Measurements from ENCODE around the gene UVRAG. TPM values are rescaled to one million over a fixed set of nuclear protein-coding genes. Genes with fewer than 3 reads are reported as not detected.

UVRAG gene
- total RNA-seq, 1 donor from 2014 or later = 20.2 TPM

DNA sequence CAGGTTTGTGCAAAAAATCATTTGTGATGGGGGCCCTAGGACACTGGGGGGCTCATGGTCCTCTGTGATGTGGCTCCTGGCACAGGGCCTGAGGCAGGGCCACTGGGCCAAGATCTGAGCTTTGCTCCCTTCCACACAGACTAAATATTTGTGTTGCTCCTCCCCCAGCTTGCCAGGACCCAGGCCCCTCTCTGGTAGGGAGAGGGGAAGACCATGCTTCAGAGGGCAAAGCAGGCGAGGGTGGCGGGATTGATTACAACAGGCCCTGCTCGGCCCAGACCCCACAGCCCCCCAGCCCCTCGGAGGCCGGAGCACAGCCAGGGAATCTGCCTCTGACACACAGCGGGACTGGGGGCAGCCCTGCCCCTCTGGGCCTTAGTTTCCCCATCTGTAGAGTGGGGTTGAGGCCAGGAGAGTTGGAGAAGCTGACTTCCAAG is 362.3 kb downstream of the UVRAG start:
- Mint-ChIP-seq H3K27ac (ENCODE audit: unreplicated experiment) (no peak overlapping the region), H3K4me1 (ENCODE audit: unreplicated experiment) (peaks cover 3% of the 10 kb centered on the region), H3K36me3 (ENCODE audit: unreplicated experiment) (no peaks in the 10 kb centered on the region), H3K4me3 (ENCODE audit: unreplicated experiment) (no peak overlapping the region), H3K27me3 (ENCODE audit: unreplicated experiment) (no peaks in the 10 kb centered on the region), H3K9me3 (ENCODE audit: unreplicated experiment) (no peaks in the 10 kb centered on the region)
- no peak for DNase-seq (ENCODE audit: extremely low spot score, unreplicated experiment)
- TF ChIP-seq, protein P1, sequence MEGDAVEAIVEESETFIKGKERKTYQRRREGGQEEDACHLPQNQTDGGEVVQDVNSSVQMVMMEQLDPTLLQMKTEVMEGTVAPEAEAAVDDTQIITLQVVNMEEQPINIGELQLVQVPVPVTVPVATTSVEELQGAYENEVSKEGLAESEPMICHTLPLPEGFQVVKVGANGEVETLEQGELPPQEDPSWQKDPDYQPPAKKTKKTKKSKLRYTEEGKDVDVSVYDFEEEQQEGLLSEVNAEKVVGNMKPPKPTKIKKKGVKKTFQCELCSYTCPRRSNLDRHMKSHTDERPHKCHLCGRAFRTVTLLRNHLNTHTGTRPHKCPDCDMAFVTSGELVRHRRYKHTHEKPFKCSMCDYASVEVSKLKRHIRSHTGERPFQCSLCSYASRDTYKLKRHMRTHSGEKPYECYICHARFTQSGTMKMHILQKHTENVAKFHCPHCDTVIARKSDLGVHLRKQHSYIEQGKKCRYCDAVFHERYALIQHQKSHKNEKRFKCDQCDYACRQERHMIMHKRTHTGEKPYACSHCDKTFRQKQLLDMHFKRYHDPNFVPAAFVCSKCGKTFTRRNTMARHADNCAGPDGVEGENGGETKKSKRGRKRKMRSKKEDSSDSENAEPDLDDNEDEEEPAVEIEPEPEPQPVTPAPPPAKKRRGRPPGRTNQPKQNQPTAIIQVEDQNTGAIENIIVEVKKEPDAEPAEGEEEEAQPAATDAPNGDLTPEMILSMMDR (IDR thresholded peaks at IDR 0.05) = no peak

GRCh38 chr11:76179147-76179546 is 364.1 kb downstream of the UVRAG start:
- TF ChIP-seq, protein P1 (IDR thresholded peaks at IDR 0.05) = no peak

GRCh38 chr11:76181371-76181770 is 366.4 kb downstream of the UVRAG start:
- H3K4me1 Mint-ChIP-seq (ENCODE audit: unreplicated experiment) = peaks cover 25% of the 10 kb centered on the region

More at GRCh38 chr11:76179147-76179546, 364.1 kb downstream of the UVRAG start:
- no peak for DNase-seq (ENCODE audit: extremely low spot score, unreplicated experiment)
- no peaks in the 10 kb centered on the region for H3K9me3 Mint-ChIP-seq (ENCODE audit: unreplicated experiment)
- no peaks in the 10 kb centered on the region for H3K27me3 Mint-ChIP-seq (ENCODE audit: unreplicated experiment)
- H3K4me3 Mint-ChIP-seq (ENCODE audit: unreplicated experiment) = no peak overlapping the region
- peaks cover 5% of the 10 kb centered on the region for H3K4me1 Mint-ChIP-seq (ENCODE audit: unreplicated experiment)
- H3K27ac Mint-ChIP-seq (ENCODE audit: unreplicated experiment) = no peak overlapping the region
- H3K36me3 Mint-ChIP-seq (ENCODE audit: unreplicated experiment) = no peaks in the 10 kb centered on the region

GRCh38 chr11:76184551-76184993 is 369.6 kb downstream of the UVRAG start:
- Mint-ChIP-seq H3K27ac (ENCODE audit: unreplicated experiment) (peak overlapping the region; percentile 31), H3K36me3 (ENCODE audit: unreplicated experiment) (no peaks in the 10 kb centered on the region), H3K4me3 (ENCODE audit: unreplicated experiment) (no peak overlapping the region), H3K9me3 (ENCODE audit: unreplicated experiment) (no peaks in the 10 kb centered on the region), H3K4me1 (ENCODE audit: unreplicated experiment) (peaks cover 33% of the 10 kb centered on the region), H3K27me3 (ENCODE audit: unreplicated experiment) (no peaks in the 10 kb centered on the region)
- DNase-seq (ENCODE audit: extremely low spot score, unreplicated experiment) = no peak
- TF ChIP-seq, protein P1 (IDR thresholded peaks at IDR 0.05) = no peak

More at GRCh38 chr11:76181371-76181770, 366.4 kb downstream of the UVRAG start:
- Mint-ChIP-seq H3K36me3 (ENCODE audit: unreplicated experiment) (no peaks in the 10 kb centered on the region), H3K4me3 (ENCODE audit: unreplicated experiment) (no peak overlapping the region), H3K9me3 (ENCODE audit: unreplicated experiment) (no peaks in the 10 kb centered on the region), H3K27me3 (ENCODE audit: unreplicated experiment) (no peaks in the 10 kb centered on the region), H3K27ac (ENCODE audit: unreplicated experiment) (no peak overlapping the region)
- DNase-seq (ENCODE audit: extremely low spot score, unreplicated experiment) = no peak
- TF ChIP-seq, protein P1 (IDR thresholded peaks at IDR 0.05) = no peak

DNA sequence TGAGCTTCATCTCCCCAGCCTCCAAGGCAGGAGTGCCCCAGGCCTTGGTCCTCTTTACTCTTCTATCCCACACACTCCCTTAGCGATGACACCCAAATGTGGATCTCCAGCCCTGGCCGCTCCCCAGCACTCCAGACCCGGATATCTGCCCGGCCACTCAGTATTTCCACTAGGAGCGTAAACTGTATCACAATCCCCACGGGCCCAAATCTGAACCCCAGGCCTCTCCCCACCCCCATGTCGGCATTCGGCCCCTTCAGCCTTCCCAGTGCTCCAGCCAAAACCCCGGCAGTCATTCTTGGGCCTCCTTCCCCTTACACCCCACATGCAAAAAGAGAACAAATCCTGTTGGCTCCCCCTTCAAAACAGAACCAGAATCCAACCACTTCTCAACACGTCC is 370.5 kb downstream of the UVRAG start:
- Mint-ChIP-seq H3K4me3 (ENCODE audit: unreplicated experiment) (no peak overlapping the region), H3K27me3 (ENCODE audit: unreplicated experiment) (no peaks in the 10 kb centered on the region), H3K4me1 (ENCODE audit: unreplicated experiment) (peaks cover 30% of the 10 kb centered on the region), H3K27ac (ENCODE audit: unreplicated experiment) (peak overlapping the region; percentile 54), H3K36me3 (ENCODE audit: unreplicated experiment) (no peaks in the 10 kb centered on the region), H3K9me3 (ENCODE audit: unreplicated experiment) (no peaks in the 10 kb centered on the region)
- DNase-seq (ENCODE audit: extremely low spot score, unreplicated experiment) = no peak
- TF ChIP-seq, protein P1 (IDR thresholded peaks at IDR 0.05) = no peak

All from osteocyte (in vitro differentiated cells).